Sigmoid colon (tissue), 7 donors: ENCODE data around the gene GDNF. TPM values are rescaled to one million over a fixed set of nuclear protein-coding genes. Genes with fewer than 3 reads are reported as not detected.

Source experiments
- DNase-seq: peaks from one replicate; pipeline ENCODE4 v3.0.0-alpha.2; 2019
- H3K27ac ChIP-seq, 4 donors: fragments of 200-600 bp; sonication (generic); one replicate each; pipeline ENCODE4 v1.5.1; 2016 to 2019; ENCODE audit warnings: mild to moderate bottlenecking in 1 of 4
- H3K27me3 ChIP-seq, 3 donors: fragments of 200-600 bp; sonication (generic); one replicate each; pipeline ENCODE4 v1.5.1; 2019; ENCODE audit warnings: mild to moderate bottlenecking in 1 of 3
- H3K36me3 ChIP-seq, 4 donors: fragments of 200-600 bp; sonication (generic); one replicate each; pipeline ENCODE4 v1.5.1; 2016 to 2019
- H3K4me1 ChIP-seq, 4 donors: fragments of 200-600 bp; sonication (generic); one replicate each; pipeline ENCODE4 v1.5.1; 2017 to 2019
- H3K4me3 ChIP-seq, 4 donors: fragments of 200-600 bp; sonication (generic); one replicate each; pipeline ENCODE4 v1.5.1; 2017 to 2019; ENCODE audit warnings: mild to moderate bottlenecking in 2 of 4, moderate library complexity in 1 of 4
- H3K9me3 ChIP-seq, 4 donors: fragments of 200-600 bp in 3 of 4; sonication (generic) in 3 of 4; one replicate each; pipeline versions ENCODE4 v1.5.1 to v1.6.1; 2013 to 2019
- EP300 ChIP-seq, 4 donors: sonication (generic); formaldehyde crosslinking; IDR thresholded peaks; one replicate each; pipeline ENCODE4 v1.6.1; 2017; ENCODE audit warnings: antibody characterized with exemption in 4 of 4
- POLR2A ChIP-seq, 2 donors: fragments of 450-650 bp; IDR thresholded peaks; one replicate each; pipeline ENCODE4 v1.6.1; 2016; ENCODE audit warnings: antibody characterized with exemption in 2 of 2, mild to moderate bottlenecking in 2 of 2, moderate library complexity in 2 of 2
- POLR2AphosphoS5 ChIP-seq, 4 donors: sonication (generic); formaldehyde crosslinking; IDR thresholded peaks; one replicate each; pipeline ENCODE4 v1.6.1; 2017; ENCODE audit warnings: antibody characterized with exemption in 4 of 4
- WGBS, 2 donors: extraction: QIAGEN DNeasy Blood & Tissue Kit; methylation state at CpG; one replicate each; pipeline ENCODE4 v1.1.7; 2013; 5-methylcytosine and 5-hydroxymethylcytosine counted together
- intact Hi-C: fragments of 100-400 bp; cut with DNase I; formaldehyde crosslinking; loops from one replicate; pipeline ENCODE4 v1.15.1; 2023
- polyA plus RNA-seq, 3 donors: library from polyadenylated mRNA; stranded (reverse); fragments of 200-250 nt; gene quantifications; one replicate each; pipeline ENCODE4 v1.2.3, GENCODE V29; 2013
- total RNA-seq, 4 donors: library from RNA; depleted of rRNA; stranded (reverse); fragments of >200 nt; gene quantifications; one replicate each; pipeline ENCODE4 v1.1.0, GENCODE V29; 2016
- TF ChIP-seq, protein P1 (sequence below), 4 experiments: fragments of 450-650 bp in 3 of 4; fragments of 200-600 bp in 1 of 4; IDR thresholded peaks; one replicate each; pipeline ENCODE4 v1.5.1; 2016 to 2019; ENCODE audit warnings: antibody characterized with exemption in 4 of 4, mild to moderate bottlenecking in 3 of 4, moderate library complexity in 2 of 4
- donor health status: healthy with polysubstance abuse.
- donor health status: Bipolar disorder and iron deficiency.
- donor health status: healthy.

Gene GDNF
- total and polyA plus RNA-seq, 7 donors, result under 0.01 to 16.3 (median 4.2) TPM

DNA sequence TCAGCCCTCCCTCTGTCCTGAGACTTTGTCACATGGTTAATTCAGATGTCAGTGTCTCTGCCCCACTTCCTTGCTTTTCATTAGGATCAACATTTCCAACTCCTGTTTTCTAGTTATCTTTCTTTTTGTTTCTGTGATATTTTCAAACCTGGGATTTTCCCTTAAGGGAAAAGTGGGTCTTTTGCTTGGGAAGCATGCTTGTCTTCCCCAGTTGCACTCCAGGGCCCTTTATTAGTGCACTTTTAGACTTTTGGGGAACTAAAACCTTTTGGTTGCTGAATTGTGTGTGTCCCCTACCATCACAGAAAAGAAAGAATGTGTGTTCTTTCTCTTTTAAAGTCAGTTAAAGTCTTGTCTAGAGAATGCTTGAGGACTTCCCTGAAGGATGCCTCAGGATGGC, 18.4 kb upstream of the GDNF start:
- Histone ChIP-seq H3K4me1 (no peaks in the 10 kb centered on the region), H3K36me3 (no peaks in the 10 kb centered on the region), H3K27me3 (no peaks in the 10 kb centered on the region), H3K27ac (no peak overlapping the region), H3K4me3 (no peak overlapping the region), H3K9me3 (no peaks in the 10 kb centered on the region)
- TF ChIP-seq POLR2A (IDR thresholded peaks at IDR 0.05), result no peak
- no peak for TF ChIP-seq POLR2AphosphoS5 (IDR thresholded peaks at IDR 0.05)
- no peak for TF ChIP-seq EP300 (IDR thresholded peaks at IDR 0.05)
- TF ChIP-seq, protein P1, sequence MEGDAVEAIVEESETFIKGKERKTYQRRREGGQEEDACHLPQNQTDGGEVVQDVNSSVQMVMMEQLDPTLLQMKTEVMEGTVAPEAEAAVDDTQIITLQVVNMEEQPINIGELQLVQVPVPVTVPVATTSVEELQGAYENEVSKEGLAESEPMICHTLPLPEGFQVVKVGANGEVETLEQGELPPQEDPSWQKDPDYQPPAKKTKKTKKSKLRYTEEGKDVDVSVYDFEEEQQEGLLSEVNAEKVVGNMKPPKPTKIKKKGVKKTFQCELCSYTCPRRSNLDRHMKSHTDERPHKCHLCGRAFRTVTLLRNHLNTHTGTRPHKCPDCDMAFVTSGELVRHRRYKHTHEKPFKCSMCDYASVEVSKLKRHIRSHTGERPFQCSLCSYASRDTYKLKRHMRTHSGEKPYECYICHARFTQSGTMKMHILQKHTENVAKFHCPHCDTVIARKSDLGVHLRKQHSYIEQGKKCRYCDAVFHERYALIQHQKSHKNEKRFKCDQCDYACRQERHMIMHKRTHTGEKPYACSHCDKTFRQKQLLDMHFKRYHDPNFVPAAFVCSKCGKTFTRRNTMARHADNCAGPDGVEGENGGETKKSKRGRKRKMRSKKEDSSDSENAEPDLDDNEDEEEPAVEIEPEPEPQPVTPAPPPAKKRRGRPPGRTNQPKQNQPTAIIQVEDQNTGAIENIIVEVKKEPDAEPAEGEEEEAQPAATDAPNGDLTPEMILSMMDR (IDR thresholded peaks at IDR 0.05), result no peak
- no peak for DNase-seq
- intact Hi-C loops, result no loop called here

DNA sequence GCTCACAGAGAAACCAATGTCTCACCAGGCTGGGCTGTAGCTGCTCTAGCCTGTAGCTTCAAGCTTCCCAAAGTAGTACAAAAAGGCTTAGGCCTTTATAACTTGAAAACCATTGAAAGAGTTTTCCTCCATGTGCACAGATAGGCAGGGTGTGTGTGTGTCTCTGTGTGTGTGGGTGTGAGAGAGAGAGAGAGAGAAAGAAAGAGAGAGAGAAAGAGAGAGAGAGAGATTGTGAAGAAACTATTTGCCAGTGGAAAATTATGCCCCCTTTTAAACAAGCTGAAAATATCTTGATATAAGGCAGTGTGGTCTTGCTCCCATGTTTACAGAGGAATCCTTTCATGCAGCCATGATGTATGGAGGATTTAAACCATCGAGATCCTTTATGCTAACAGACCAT, 17.9 kb upstream of the GDNF start:
- no peaks in the 10 kb centered on the region for H3K36me3 ChIP-seq
- no peaks in the 10 kb centered on the region for H3K4me1 ChIP-seq
- TF ChIP-seq POLR2AphosphoS5 (IDR thresholded peaks at IDR 0.05), result no peak
- no peak for TF ChIP-seq EP300 (IDR thresholded peaks at IDR 0.05)
- no peak for TF ChIP-seq POLR2A (IDR thresholded peaks at IDR 0.05)
- TF ChIP-seq, protein P1 (IDR thresholded peaks at IDR 0.05), result no peak
- DNase-seq, result no peak
- intact Hi-C loops, result no loop called here
- no peak overlapping the region for H3K27ac ChIP-seq
- whole genome bisulfite sequencing, 2 donors, result 67 to 70% methylated on average over 1 of the region's 1 CpG
- no peak overlapping the region for H3K4me3 ChIP-seq
- H3K27me3 ChIP-seq, result no peaks in the 10 kb centered on the region
- H3K9me3 ChIP-seq, result no peaks in the 10 kb centered on the region

GRCh38 chr5:37855438-37855837, 15.6 kb upstream of the GDNF start:
- TF ChIP-seq, protein P1 (IDR thresholded peaks at IDR 0.05), result no peak
- no peak for TF ChIP-seq POLR2AphosphoS5 (IDR thresholded peaks at IDR 0.05)
- no peak for TF ChIP-seq EP300 (IDR thresholded peaks at IDR 0.05)
- TF ChIP-seq POLR2A (IDR thresholded peaks at IDR 0.05), result no peak
- H3K4me3 ChIP-seq, result no peak overlapping the region
- H3K9me3 ChIP-seq, result no peaks in the 10 kb centered on the region
- H3K27me3 ChIP-seq, result no peaks in the 10 kb centered on the region
- H3K27ac ChIP-seq, result no peak overlapping the region
- intact Hi-C loops, result no loop called here
- 93 to 95% methylated on average over 3 of the region's 3 CpGs for WGBS, 2 donors
- DNase-seq, result no peak
- H3K36me3 ChIP-seq, result no peaks in the 10 kb centered on the region
- H3K4me1 ChIP-seq, result no peaks in the 10 kb centered on the region

DNA sequence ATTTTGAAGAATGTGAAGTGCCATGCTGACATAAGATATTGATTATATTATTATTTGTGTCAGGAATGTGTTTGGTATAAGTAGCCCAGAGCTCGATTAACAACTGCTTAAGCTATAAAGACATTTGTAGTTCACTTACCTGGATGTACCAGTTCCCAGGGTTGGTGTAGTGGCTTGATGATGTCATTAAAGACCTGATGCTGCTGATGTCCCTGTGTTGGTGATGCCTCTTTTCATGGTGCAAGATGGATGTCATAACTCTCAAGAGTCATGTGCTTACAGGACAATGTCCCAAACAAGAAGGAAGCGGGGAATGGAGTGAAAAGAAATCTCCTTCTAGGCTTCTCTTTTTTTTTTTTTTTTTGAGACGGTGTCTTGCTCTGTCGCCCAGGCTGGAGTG, 11.5 kb upstream of the GDNF start:
- 90 to 92% methylated on average over 4 of the region's 4 CpGs for WGBS, 2 donors
- H3K27ac ChIP-seq, result no peak overlapping the region
- intact Hi-C loops, result no loop called here
- TF ChIP-seq POLR2AphosphoS5 (IDR thresholded peaks at IDR 0.05) (no peak), EP300 (IDR thresholded peaks at IDR 0.05) (no peak), POLR2A (IDR thresholded peaks at IDR 0.05) (no peak)
- TF ChIP-seq, protein P1 (IDR thresholded peaks at IDR 0.05), result no peak
- H3K4me3 ChIP-seq, result no peak overlapping the region
- H3K36me3 ChIP-seq, result no peaks in the 10 kb centered on the region
- peaks cover 0 to 7% (median 3%) of the 10 kb centered on the region in 4 donors for H3K4me1 ChIP-seq
- DNase-seq, result no peak
- H3K9me3 ChIP-seq, result no peaks in the 10 kb centered on the region
- H3K27me3 ChIP-seq, result no peaks in the 10 kb centered on the region

DNA sequence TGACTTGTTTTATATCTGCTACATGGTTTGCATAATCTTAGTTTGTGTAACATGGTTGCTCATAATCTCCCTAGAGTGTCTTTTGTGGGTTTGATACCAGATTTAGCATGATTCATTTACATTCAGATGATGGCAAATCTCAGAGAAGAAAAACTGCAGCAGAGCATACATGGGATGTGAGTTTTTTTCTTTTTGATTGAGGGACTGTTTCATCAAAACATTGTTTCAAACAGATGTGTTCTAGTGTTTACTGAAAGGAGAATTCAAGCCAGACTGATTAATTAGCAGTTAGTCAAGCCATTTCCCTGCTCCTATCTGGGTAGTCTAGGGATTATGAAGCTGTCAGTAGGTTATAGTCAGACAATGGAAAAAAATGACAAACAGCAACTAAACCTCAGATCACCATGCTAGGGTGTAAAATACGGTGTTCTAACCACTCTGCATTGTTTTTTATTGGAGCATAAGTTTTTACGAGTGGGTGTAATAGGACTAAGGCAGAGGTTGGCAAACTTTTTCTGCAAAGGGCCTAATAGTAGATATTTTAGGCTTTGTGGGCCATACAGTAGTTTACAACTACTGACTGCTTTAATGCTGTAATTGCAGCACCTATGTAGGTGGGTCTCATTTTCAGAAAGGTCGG, 10.5 kb upstream of the GDNF start:
- Histone ChIP-seq H3K36me3 (no peaks in the 10 kb centered on the region), H3K4me3 (no peak overlapping the region), H3K27me3 (no peaks in the 10 kb centered on the region), H3K27ac (no peak overlapping the region), H3K9me3 (no peaks in the 10 kb centered on the region), H3K4me1 (peaks cover 0 to 7% (median 3%) of the 10 kb centered on the region in 4 donors)
- intact Hi-C loops, result no loop called here
- DNase-seq, result no peak
- WGBS, 2 donors, result 15 to 60% methylated on average over 3 of the region's 3 CpGs
- no peak for TF ChIP-seq POLR2AphosphoS5 (IDR thresholded peaks at IDR 0.05)
- no peak for TF ChIP-seq EP300 (IDR thresholded peaks at IDR 0.05)
- no peak for TF ChIP-seq POLR2A (IDR thresholded peaks at IDR 0.05)
- TF ChIP-seq, protein P1 (IDR thresholded peaks at IDR 0.05), result no peak
